H1 (cell line): ENCODE data around the gene BRD4. TPM values are rescaled to one million over a fixed set of nuclear protein-coding genes. Genes with fewer than 3 reads are reported as not detected.

Experiments
- YY1 ChIP-seq: IDR thresholded peaks from 2 replicates; pipeline ENCODE4 v1.6.1; 2011; ENCODE audit warnings: low read depth, mild to moderate bottlenecking, low read length
- polyA plus RNA-seq, 7 experiments: library from polyadenylated mRNA; depleted of rRNA in 3 of 7; stranded (reverse) in 5 of 7; unstranded in 2 of 7; fragments of >200 nt in 5 of 7; fragments of 200-250 nt in 2 of 7; gene quantifications; 1 replicate in 5 of 7; 2 replicates in 1 of 7; 4 replicates in 1 of 7; pipeline versions ENCODE4 v1.2.1 to v1.2.3, GENCODE V29; 2011 to 2013; ENCODE audit warnings: missing spikeins in 2 of 7, mixed read lengths in 2 of 7
- total RNA-seq: library from RNA; stranded (reverse); fragmentation: NEBNext Ultra II Directional; extraction: Animal tissue kit (Norgen Biotek cat#: 25700); gene quantifications from 2 replicates; pipeline ENCODE4 v1.2.1, GENCODE V29; 2021

Gene BRD4
- total and polyA plus RNA-seq, 2 of the 8 experiments (the other 6 are each of a cell fraction or from before 2014, with no cell fraction given) = 14.1 to 146 TPM

DNA sequence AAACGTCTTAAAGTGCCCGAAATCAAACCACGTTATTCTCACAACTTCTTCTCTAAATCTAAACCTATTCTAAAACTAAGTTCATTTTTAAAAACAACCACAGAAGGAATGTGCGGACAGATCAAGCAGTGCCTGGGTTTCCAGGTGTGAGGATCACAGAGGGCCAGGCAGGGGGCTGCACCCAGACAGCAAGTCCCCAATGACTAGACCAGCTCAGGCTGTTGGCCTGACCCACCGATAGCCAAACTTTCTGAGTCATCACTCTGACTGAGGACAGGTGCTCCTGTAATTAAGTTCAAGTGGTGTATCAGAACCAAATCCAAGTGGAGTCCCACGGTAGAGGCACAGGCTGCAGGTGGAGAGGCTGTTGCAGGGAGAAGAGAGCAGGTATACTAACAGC lies 62.5 kb downstream of the BRD4 start (continued):
- TF ChIP-seq YY1 = no peak
